Stimulated activated CD4-positive, alpha-beta T cell treated with anti-CD3 and anti-CD28 coated beads, Interleukin-1b, Interleukin-23, amount 100 ng/mL, for 48 hours (primary cell): ENCODE results near the gene GNGT2.

Experiments
- DNase-seq: peaks from one replicate; pipeline ENCODE4 v3.0.0-alpha.2; 2020

GNGT2 gene

DNA sequence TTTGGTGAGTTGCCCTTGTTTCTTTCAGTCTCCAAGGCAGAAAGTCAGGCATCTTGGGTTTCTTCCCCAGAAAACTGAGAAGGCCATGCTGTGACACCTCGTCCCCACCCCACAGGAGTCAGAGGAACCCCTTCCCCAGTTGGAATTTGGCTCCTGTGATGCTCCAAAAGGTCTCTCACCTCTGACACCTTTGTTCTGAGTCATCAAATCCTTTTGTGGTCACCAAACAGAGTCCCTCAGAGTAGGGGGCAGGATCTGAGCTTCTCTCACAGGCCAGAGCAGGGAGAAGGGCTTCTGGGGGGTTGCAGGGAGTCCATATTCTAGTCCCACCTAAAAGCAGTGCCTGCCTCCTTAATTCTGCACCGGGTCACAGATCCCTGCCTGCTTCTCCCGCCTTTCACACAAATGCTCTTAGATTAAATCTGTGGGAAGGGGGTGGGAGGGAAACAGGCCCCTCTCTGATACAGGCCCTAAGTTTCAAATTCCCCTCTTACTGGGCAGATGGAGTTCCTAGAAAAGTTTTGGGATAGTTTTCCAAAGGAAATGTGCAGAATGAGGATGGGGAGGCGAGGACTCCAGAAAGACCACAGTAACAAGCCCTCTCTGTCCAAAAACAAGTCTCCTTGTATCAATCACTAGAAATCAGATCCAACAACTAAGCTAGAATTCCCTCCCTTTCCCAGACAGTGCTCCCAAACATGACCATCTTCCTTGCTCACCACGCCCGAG lies 18.9 kb upstream of the GNGT2 start:
- no peak for DNase-seq

DNA sequence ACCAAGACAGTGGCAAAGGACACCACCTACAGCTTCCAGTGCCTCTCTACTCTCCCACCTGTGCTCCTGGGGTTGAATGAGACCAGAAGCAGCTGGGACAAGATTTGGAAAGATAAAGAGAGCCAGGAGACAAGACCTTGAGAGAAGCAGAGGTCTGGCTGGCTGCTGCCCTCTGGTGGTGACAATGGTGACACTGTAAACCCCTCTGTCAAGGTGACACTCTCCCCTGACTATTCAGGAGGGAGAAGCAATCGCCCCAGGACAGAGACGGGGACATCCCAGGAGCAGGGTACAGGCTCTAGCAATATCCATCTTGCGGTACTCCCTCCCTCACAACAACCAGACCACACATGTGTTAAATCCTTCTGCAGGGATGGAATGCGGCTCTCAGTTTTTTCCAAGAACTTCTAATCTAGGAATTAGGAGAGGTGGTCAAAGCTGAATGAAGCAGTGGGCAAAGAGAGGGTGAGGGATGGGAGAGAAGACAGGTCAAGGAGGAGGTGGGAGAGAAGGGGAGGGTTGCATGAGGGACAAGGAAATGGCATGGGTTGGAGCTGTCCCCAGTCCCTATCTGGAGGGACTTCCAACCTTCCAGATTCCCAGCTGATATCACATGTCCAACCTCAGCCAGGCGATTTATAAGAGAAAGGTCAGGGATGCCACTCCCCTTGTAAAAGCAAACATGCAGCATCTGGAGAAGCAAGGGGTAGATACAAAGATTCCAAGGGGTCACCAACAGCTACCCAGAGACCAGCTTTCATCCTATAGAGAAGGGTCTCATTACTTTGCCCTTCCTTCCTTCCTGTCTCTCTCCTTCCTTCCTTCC lies 17.3 kb upstream of the GNGT2 start:
- peak; percentile 72 for DNase-seq

GRCh38 chr17:49226771-49227435 lies 16.5 kb upstream of the GNGT2 start:
- DNase-seq, result no peak

GRCh38 chr17:49225554-49226236 lies 15.3 kb upstream of the GNGT2 start:
- DNase-seq, result no peak

DNA sequence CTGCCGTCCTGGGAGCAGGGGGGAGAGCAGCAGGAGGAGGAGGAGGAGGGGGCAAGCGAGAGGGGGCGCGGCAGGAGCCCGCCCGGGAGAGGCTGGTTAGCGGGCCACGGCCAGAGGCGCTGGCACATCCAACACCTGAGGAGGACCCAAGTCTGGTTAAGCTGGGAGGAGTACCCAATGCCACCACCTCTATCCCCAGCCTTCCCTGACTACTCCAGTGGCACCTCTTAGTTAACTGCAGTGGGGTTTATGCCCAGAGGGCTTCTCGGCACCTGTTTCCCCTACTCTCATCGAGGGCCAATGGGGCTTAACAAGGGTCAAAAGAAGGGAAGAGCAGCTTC lies 14.6 kb upstream of the GNGT2 start:
- DNase-seq, result no peak

DNA sequence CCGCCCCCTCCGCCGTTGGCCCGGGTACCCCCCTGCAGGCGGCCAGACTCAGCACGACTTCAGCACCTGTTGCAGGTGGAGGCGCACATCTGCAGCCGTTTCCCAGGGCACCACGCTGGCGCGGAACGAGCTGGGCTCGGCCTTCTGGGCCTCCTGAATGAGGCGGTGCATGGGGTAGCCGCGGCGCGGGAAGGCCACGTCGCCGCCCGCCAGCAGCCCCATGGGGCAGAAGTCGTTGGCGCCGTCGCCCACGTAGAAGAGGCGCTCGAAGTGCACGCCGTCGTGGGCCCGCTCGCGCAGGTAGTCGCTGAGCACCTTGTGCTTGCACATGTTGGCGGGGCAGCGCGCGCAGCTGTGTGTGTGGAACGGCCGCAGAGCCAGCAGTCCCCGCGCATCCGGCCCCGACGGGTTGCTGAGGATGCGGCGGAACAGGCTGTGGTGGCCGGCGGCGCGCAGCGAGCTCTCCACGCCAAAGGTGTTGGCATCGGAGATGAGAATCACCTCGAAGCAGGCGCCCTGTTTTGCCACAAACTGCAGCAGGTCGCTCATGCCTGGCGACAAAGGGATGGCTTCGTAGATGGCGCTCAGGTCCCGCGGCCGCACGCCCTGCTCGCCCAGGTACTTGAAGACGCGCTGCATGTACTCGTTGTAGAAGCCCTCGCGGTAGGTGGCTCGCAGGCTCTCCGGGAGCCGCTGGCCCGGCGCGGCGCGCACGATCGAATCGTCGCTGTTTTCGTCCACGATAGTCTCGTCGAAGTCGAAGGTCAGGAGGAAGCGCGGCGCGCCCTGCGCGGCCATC lies 14.0 kb upstream of the GNGT2 start:
- DNase-seq, result peak; percentile 38

GRCh38 chr17:49223517-49224197 lies 13.3 kb upstream of the GNGT2 start:
- peak; percentile 61 for DNase-seq

- DNase-seq, result no peak
Observed at GRCh38 chr17:49223168-49223516, 12.8 kb upstream of the GNGT2 start.

DNA sequence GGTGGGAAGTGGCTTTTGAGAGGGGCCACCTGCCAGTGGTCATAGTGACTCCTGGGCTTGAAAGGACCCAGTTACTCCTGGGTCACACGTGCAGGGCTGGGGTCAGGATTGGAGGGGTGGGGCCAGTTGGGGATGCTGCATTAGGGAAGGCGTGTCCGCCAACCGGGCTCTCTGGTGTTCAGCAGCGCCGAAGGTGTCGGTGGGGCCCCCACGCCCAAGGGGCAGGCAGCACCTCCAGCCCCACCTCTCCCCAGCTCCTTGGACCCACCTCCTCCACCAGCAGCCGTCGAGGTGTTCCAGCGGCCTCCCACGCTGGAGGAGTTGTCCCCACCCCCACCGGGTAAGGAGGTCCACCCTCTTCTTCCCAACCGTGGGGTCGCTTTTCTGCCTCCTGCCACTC lies 9.6 kb upstream of the GNGT2 start:
- DNase-seq, result no peak

- DNase-seq, result no peak
Observed at GRCh38 chr17:49218941-49219913, 8.9 kb upstream of the GNGT2 start.

DNA sequence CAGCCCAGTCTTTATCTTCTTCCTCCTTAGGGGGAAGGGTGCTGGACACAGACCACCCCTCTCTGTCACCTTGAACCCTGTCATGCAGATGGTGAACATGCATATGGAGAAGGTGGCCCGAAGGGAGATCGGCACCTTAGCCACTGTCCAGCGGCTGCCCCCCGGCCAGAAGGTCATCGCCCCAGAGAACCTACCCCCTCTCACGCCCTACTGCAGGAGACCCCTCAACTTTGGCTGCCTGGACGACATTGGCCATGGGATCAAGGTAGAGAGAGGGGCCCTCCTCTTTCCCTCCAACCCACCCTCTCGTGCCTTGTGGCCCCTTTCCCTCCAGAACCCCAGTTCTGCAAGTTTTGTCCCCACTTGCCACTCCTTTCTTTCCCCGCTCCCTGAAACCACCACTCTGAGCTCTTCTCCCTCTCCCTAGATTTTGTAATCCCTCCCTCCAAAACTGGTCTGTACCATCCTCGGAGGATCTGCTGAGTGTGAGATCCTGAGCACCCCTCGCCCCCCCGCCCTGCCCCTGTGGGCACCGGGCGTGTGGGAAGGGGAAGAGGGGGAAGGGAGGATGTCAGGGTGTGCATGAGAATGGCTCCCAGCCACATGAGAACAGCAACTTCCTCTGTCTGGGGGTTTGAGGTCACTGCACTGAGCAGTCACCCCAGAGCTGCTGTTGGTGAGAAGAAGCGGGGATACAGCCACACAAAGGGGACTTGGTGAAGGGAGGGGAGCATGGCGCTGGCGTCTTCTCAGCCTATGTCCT lies 7.5 kb upstream of the GNGT2 start:
- DNase-seq, result peak; percentile 38

GRCh38 chr17:49216953-49217650 lies 6.7 kb upstream of the GNGT2 start:
- DNase-seq, result no peak

DNA sequence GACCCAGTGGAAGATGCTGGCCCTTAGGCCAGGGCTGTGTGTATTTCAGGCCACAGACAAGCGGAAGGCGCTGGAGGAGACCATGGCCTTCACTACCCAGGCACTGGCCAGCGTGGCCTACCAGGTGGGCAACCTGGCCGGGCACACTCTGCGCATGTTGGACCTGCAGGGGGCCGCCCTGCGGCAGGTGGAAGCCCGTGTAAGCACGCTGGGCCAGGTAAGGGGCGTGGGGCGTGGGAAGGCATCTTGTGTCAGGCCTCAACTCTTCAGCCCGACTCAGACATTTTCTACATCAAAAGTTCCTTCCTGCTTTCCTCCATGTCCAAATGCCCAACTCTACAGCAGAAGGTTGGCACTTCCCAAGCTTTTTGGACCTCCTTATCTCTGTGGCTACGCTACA lies 6.1 kb upstream of the GNGT2 start:
- DNase-seq, result no peak

DNA sequence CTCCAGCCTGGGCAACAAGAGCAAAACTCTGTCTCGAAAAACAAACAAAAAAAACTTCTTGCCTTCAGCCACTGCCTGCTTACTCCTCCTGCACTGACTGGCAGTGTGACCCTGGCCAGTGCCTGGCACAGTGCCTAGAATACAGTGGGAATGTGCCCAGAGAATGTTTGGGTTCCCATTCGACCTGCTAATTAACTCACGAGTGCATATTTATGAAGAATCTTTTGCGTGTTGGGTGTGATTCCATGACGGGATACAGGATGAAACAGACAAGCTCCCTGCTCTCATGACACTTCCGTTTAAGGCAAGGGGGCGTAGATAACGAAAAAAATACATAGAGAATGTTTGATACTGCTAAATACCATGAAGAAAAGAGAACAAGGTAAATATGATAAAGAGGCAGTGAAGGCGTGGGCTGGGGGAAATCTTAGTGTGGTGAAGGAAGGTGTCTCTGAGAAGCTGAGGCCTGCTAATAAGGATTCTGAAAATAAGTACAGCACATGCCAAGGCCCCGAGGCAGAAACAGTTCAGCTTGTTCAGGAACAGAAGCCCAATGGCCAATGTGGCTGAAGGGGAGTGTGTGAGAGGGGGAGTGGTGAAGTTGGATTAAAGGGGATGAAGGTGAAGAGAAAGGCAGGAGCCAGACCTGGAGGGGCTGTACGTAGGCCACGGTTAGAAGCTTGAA lies 4.4 kb upstream of the GNGT2 start:
- DNase-seq, result no peak

- DNase-seq, result no peak
Observed at GRCh38 chr17:49213847-49214246, 3.5 kb upstream of the GNGT2 start.

DNA sequence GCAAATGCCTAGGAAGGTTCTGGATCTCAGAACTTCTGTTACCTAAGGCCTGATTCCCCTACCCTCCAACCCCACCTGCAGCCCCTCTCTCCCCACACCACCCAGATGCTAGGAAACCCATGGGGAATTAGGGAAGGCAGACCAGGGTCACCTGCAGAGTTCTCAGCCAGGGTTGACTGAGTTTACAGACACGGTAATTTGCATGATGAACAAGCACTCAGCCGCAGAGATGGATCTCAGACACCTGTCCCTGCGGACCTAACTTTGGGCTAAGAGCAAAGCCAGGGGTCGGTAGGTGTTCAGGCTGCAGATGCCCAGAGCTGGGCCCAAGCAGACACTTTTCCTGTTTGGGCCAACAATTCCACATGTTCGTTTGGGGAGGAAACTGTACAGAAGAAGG lies 3.0 kb upstream of the GNGT2 start:
- DNase-seq, result no peak

DNA sequence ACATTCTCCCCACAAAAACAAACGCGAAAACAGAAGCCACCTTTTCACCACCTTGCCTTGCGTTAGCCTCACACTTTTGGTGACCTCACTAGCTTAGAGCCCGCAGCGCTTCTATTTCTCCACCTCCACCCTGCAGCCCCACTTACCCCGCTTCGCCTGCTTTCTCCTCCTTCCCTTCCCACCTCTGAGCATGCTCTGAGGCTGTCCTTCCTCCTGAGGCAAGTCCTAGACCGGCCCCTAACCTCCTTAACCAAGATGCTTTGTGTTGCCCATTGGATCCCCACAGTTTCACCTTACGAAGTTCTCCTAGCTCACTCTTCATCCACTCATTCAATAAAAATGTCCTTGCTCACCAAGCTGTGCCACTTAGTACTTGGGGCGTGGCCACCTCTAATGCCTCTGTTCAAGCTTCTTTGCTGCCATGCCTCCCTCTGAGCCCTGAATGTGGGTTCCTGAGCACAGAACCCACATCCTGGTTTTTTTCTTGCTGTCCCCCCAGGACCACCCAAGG lies 1.3 kb downstream of the GNGT2 start:
- DNase-seq, result no peak

GRCh38 chr17:49204516-49204915 lies 5.9 kb downstream of the GNGT2 start:
- DNase-seq, result no peak

DNA sequence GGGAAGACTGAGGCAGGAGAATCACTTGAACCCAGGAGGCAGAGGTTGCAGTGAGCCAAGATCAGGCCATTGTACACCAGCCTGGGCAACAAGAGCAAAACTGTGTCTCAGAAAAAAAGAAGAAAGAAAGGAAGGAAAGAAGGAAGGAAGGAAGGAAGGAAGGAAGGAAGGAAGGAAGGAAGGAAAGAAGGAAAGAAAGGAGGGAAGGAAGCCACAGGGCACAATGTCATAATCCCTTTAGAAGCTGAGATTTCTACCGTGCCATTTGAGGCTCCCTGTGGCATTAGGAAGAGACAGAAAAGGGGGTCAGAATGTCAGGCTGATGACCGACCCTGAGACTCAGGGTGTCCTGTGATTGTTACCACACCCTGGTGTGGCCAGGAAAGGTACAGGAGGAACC lies 6.6 kb downstream of the GNGT2 start:
- DNase-seq, result no peak
